Measurements from ENCODE around the gene PPM1F. TPM values are rescaled to one million over a fixed set of nuclear protein-coding genes. Genes with fewer than 3 reads are reported as not detected.
"Not testable (repeated sequence)": the region's sequence is repeated elsewhere in the genome, so short reads cannot be mapped to it uniquely, and the experiment has no call there.

Gene PPM1F
- total RNA-seq, 1 donor from 2014 or later, result 156 TPM

GRCh38 chr22:21942407-21943343 is 10.0 kb downstream of the PPM1F start:
- DNase-seq (ENCODE audit: low read depth, low spot score), result peak; percentile 95

DNA sequence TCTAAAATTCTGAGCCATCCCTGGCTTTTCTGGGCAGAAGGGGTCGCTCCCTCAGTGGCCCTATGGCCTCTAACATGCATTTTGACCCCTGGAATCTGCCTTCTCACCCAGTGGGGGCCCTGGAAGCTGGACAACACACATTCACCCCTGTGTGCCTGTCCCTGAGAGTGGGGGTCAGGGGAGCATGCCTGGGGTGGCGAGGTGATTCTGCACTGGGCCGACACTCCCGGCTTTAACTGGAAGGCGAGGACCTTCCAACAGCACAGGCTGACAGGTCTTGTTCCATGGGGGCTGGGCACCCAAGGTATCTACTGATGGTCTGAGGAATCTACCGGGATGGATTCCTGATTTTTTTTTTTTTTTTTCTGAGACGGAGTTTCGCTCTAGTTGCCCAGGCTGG is 10.7 kb downstream of the PPM1F start:
- DNase-seq (ENCODE audit: low read depth, low spot score), result no peak

DNA sequence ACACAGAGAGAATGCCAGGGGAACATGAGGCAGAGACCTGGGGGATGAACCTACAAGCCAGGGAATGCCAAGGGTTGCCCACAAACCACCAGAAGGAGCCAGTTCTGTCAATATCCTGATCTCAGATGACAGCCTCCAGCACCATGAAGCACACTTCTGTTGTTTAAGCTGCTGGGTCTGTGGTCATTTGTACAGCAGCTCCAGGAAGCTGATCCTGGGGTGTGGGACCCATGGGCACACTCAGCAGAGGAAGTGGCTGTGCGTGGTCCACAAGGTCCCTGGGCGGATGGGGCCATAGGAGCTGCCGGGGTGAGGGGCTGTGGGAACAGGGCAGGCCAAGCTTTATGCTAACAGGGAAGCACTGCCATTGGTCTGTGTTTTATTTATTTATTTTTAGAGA is 12.1 kb downstream of the PPM1F start:
- DNase-seq (ENCODE audit: low read depth, low spot score), result no peak

DNA sequence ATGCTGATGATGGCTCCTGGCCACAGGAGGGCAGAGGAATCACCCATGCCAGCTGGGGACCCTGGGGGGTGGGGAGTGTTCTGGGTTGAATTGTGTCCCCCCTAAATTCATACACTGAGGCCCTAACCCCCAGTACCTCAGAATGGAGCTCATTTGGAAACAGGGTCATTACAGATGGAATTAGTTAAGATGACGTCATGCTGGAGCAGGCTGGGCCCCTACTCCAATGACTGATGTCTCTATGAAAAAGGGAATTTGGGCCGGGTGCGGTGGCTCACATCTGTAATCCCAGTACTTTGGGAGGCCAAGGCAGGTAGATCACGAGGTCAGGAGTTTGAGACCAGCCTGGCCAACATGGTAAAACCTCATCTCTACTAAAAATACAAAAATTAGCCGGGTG is 12.7 kb downstream of the PPM1F start:
- not testable (repeated sequence) for DNase-seq (ENCODE audit: low read depth, low spot score)

DNA sequence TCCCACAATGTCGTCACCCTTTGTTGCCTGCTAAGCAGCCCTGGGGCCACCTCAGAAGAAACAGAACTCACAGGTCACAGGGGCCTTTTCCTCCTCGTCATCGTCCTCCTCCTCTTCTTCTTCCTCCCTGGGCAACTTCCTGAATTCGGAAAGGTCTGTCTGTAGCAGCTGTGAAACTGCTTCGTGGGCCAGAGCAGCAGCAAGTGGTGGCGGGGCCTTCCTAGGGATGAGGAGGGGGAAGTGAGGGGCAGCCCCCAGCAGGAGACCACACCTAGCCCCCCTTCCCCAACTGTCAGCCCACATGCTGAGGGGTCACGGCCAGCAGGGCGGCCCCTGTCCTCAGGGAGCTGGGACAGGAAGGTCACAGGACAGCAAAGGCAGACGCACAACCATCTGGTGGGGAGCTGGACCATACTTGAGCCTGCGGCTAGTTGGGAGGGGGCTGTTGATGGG is 13.2 kb downstream of the PPM1F start:
- DNase-seq (ENCODE audit: low read depth, low spot score), result no peak

DNA sequence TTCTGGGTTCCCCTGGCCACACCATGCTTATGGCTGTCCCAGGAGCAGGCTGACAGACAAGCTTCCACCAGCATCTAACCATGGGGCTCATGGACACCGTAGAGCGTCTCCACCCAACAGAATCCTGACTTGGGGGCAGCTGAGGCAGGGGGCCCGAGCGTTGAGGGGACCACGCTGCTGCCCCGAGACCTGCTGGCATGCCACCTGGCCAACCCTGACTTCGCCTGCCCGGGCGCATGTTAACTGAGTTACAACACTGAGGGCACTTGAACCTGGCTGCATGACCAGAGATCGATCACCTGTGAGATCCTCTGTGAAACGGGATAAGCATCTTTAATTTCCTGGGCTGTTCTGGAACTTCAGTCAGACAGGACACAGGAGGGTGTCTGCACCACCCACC is 13.7 kb downstream of the PPM1F start:
- DNase-seq (ENCODE audit: low read depth, low spot score), result no peak

GRCh38 chr22:21938071-21938822 is 14.4 kb downstream of the PPM1F start:
- peak; percentile 75 for DNase-seq (ENCODE audit: low read depth, low spot score)

DNA sequence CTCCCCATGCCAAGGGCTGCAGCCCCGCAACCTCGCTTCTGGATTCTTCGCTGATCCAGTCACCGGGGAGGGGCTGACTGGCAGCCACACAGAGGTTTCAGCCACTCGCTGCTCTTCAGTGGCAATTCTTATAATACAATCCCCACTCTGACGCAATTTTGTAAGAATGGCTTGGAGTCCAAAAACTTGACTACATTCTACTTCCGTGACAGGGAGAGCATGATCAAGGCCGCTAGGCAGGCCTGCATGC is 14.9 kb downstream of the PPM1F start:
- DNase-seq (ENCODE audit: low read depth, low spot score), result no peak

- DNase-seq (ENCODE audit: low read depth, low spot score), result no peak
Observed at GRCh38 chr22:21937041-21937820, 15.4 kb downstream of the PPM1F start.

DNA sequence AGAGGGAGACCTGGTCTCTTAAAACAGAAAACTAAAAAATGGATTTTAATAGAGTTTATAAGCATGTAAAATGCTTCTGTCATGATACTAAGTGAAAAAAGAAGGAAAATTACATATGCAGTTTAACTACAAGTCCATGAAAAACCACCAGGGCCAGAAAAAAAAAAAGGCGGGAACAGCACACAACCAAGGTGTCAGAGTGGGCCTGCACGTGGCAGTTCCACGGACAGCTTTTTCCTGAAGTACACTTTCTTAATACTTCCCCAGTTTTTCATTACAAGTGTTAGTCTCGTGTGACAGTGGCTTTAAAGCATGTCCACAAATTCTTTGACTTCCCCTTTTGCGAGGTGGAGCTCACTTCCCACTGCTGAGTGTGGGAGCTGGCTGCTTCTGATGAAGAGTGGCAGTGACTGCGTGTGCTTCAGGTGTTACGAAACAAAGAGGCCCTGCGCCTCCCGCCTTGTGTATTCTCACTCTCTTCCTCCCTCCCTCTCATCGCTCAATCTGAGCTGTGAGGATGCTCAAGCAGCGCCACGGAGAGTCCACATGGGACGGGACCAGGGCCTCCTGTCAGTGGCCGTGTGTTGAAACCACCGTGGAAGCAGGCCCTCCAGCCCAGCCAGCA is 16.4 kb downstream of the PPM1F start:
- no peak for DNase-seq (ENCODE audit: low read depth, low spot score)

DNA sequence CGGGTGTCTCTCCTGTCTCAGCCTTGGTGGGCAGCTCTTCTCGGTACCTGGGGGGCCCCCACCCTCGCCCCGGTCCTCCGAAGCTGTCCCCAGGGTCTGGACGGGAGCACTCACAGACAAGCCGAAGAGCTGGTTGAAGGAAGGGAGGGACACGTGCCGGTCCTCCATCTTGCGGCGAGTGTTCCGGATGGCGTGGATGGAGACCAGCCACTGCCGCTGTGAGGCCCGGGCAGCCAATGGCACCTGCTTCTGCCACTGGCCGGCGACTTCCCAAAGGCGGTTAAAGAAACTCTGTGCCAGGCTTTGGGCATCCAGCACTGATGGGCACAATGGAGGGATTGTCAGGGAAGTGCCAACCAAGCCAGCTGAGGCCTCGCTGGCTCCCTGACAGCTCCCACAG is 18.7 kb downstream of the PPM1F start:
- no peak for DNase-seq (ENCODE audit: low read depth, low spot score)

- no peak for DNase-seq (ENCODE audit: low read depth, low spot score)
Observed at GRCh38 chr22:21933413-21933812, 19.2 kb downstream of the PPM1F start.

GRCh38 chr22:21932347-21932746 is 20.3 kb downstream of the PPM1F start:
- no peak for DNase-seq (ENCODE audit: low read depth, low spot score)

DNA sequence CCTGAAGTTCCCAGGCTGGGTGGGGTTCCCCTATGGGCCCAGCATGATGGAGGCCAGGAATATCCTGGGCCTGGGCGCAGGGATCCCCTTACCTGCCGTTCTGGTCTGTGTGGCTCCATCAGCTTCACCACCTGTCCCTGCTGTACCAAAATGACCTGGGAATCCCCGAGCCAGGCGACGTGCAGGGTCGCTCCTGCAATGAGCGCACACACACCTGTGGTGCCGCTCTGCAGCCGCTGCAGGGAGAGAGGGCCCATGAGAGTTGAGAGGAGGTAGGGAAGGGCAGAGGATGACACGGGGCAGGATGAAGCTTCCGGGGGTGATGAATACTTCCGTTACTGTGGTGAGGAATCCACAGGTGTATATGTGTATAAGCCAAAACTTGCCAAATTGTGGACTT is 21.6 kb downstream of the PPM1F start:
- no peak for DNase-seq (ENCODE audit: low read depth, low spot score)

DNA sequence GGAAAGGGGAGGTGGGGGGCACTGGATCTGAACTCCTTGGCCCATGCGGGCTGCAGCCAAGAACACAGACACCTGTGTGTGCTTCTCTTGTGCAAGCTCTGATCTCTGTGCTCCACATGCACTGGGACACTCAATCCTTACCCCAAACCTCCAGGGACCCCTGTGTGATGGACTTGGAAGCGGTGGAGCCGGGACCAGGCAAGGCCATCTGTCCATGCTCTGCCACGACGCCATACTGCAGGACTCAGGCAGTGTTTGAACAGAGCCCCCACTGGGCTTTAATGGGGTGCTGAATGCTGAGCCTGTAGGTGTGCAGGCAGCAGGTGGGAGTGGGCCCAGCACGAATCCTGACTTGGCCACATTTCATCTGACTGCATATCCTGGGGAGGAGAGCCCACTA is 23.4 kb downstream of the PPM1F start:
- DNase-seq (ENCODE audit: low read depth, low spot score), result no peak

DNA sequence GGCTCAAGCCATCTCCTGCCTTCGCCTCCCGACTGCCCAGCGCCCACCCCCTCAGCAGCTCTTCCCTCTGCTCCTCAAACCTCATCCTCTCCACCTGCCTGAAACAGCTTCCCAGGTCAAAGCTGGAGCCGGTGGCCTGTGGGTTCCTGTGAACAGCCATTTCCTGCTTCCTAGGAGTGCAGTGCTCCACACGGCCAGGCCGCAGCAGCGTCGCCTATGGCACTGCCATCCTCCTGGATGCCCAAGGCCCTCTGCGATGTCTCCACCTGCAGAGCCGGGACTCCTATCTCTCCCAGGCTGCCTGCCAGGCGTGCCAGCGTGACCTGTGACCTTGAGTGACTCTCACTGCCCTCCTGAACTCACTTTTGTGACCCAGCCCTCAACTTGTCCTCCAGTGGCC is 24.6 kb downstream of the PPM1F start:
- no peak for DNase-seq (ENCODE audit: low read depth, low spot score)

DNA sequence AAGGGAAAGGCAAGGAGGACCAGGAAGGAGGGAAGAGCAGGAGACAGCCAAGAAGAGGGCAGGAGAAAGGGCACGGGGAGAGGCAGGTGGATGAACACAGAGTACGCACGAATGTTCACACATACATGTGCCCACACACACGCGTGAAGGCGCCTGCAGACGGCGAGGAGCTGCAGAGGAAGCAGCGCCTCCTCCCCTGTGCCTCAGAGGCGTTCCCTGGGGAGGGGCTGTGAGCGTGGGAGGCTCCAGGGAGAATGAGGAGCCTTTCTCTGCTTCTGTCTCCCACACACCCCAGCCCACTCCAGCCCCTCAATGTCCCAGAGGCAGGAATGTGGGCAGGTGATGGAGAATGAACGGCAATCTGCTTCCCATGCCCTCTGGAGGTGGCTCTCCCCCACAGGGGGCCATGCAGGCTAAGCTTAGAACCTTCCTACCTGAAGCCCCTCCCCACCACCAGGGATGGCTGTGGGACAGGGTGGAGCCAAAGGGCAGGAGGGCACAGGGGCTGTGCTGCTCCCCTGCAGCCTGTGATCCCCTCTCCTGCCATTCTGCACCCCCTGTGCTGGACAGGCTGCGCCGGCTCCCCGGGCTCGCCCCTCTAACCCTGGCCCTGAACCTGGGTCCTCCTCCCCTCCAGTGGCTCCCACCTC is 25.3 kb downstream of the PPM1F start:
- DNase-seq (ENCODE audit: low read depth, low spot score), result no peak

DNA sequence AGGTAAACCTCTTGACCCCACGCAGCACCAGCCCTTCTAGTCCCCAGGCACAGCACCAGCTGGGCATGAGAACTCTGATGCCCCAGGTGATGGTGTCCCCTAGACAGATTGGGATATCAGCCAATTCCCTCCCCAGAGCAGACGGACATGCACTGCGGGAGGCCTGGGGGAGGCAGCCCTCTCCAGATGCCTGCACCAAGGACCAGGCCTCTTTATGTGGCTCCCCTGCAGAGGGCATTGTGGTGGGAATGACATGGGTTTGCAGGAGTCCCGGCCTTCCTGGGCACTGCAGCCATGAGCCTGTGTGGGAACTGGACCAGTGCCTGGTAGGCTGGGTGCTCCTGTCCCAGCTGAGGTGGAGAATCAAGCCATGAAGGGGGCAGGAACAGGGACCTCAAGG is 25.9 kb downstream of the PPM1F start:
- no peak for DNase-seq (ENCODE audit: low read depth, low spot score)

- no peak for DNase-seq (ENCODE audit: low read depth, low spot score)
Observed at GRCh38 chr22:21923163-21923561, 29.5 kb downstream of the PPM1F start.

GRCh38 chr22:21922370-21923162 is 30.1 kb downstream of the PPM1F start:
- no peak for DNase-seq (ENCODE audit: low read depth, low spot score)

Measured in pulmonary artery endothelial cell (primary cell).